Measurements from ENCODE around the gene CCPG1.
"Not testable (repeated sequence)": the region's sequence is repeated elsewhere in the genome, so short reads cannot be mapped to it uniquely, and the experiment has no call there.

DNA sequence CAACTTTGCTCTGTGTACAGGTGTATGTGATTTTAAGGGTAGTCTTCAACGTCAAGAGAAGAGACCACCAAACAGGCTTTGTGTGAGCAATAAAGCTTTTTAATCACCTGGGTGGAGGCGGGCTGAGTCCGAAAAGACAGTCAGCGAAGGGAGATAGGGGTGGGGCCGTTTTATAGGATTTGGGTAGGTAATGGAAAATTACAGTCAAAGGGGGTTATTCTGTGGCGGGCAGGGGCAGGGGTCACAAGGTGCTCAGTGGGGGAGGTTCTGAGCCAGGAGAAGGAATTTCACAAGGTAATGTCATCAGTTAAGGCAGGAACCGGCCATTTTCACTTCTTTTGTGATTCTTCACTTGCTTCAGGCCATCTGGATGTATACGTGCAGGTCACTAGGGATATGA, 9.5 kb upstream of the CCPG1 start:
- not testable (repeated sequence) for TF ChIP-seq CSDC2 (CRISPR knock-in tag; IDR thresholded peaks at IDR 0.05); ARNTL (CRISPR knock-in tag; IDR thresholded peaks at IDR 0.05; ENCODE audit: borderline replicate concordance, low read depth); PPARA (CRISPR knock-in tag; IDR thresholded peaks at IDR 0.05; ENCODE audit: borderline replicate concordance); ESRRG (CRISPR knock-in tag; IDR thresholded peaks at IDR 0.05)
- TF ChIP-seq, protein P1, sequence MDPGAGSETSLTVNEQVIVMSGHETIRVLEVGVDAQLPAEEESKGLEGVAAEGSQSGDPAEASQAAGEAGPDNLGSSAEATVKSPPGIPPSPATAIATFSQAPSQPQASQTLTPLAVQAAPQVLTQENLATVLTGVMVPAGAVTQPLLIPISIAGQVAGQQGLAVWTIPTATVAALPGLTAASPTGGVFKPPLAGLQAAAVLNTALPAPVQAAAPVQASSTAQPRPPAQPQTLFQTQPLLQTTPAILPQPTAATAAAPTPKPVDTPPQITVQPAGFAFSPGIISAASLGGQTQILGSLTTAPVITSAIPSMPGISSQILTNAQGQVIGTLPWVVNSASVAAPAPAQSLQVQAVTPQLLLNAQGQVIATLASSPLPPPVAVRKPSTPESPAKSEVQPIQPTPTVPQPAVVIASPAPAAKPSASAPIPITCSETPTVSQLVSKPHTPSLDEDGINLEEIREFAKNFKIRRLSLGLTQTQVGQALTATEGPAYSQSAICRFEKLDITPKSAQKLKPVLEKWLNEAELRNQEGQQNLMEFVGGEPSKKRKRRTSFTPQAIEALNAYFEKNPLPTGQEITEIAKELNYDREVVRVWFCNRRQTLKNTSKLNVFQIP (CRISPR knock-in tag; IDR thresholded peaks at IDR 0.05; ENCODE audit: borderline replicate concordance, low read depth): not testable (repeated sequence)
- TF ChIP-seq, protein P2, sequence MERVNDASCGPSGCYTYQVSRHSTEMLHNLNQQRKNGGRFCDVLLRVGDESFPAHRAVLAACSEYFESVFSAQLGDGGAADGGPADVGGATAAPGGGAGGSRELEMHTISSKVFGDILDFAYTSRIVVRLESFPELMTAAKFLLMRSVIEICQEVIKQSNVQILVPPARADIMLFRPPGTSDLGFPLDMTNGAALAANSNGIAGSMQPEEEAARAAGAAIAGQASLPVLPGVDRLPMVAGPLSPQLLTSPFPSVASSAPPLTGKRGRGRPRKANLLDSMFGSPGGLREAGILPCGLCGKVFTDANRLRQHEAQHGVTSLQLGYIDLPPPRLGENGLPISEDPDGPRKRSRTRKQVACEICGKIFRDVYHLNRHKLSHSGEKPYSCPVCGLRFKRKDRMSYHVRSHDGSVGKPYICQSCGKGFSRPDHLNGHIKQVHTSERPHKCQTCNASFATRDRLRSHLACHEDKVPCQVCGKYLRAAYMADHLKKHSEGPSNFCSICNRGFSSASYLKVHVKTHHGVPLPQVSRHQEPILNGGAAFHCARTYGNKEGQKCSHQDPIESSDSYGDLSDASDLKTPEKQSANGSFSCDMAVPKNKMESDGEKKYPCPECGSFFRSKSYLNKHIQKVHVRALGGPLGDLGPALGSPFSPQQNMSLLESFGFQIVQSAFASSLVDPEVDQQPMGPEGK (CRISPR knock-in tag; IDR thresholded peaks at IDR 0.05; ENCODE audit: borderline replicate concordance): not testable (repeated sequence)
